B cell (primary cell): ENCODE data around the gene FAM107A. TPM values are rescaled to one million over a fixed set of nuclear protein-coding genes. Genes with fewer than 3 reads are reported as not detected.

ENCODE experiments used
- ATAC-seq: fragments of 200-7000 bp; cut with Tn5 transposase; one replicate; pipeline ENCODE4 v1.10.0; 2021; ENCODE audit warnings: low read depth, mild to moderate bottlenecking, moderate number of reproducible peaks, moderate library complexity
- CTCF ChIA-PET: fragments of 350-600 bp; sonication (Branson Sonifier 250); formaldehyde crosslinking; loops from one replicate; lab custom pipeline; 2021; ENCODE audit warnings: antibody characterized with exemption, inconsistent platforms; lab: Charles Lee
- POLR2A ChIA-PET: fragments of 350-600 bp; sonication (Branson Sonifier 250); formaldehyde crosslinking; loops from one replicate; lab custom pipeline; 2021; ENCODE audit warnings: antibody characterized with exemption; lab: Charles Lee
- DNase-seq: peaks from one replicate; pipeline ENCODE4 v3.0.0; 2013
- H2AFZ ChIP-seq: 2 replicates; pipeline ENCODE4 v1.6.1; 2012; ENCODE audit warnings: mild to moderate bottlenecking, low read depth, low read length; ENCODE audit not compliant: insufficient read depth, poor library complexity, severe bottlenecking
- H3K27ac ChIP-seq, 2 donors: 1 replicate in 1 of 2; 2 replicates in 1 of 2; pipeline ENCODE4 v1.5.1; 2012 to 2013; ENCODE audit warnings: low read length in 2 of 2, mild to moderate bottlenecking in 2 of 2, moderate library complexity in 1 of 2
- H3K27me3 ChIP-seq, 4 experiments: fragments of 200-600 bp in 1 of 4; sonication (generic) in 1 of 4; replicated peaks in 1 of 4; 1 replicate in 2 of 4; 2 replicates in 2 of 4; pipeline versions ENCODE4 v1.6.1 to v1.7.0; 2013 to 2016; ENCODE audit warnings: low read length in 3 of 4, mild to moderate bottlenecking in 2 of 4, mixed read lengths in 1 of 4, moderate library complexity in 1 of 4; ENCODE audit not compliant: insufficient read depth in 4 of 4, control insufficient read depth in 3 of 4; ENCODE audit errors: control extremely low read depth in 1 of 4
- H3K36me3 ChIP-seq, 2 experiments: replicated peaks in 1 of 2; 1 replicate in 1 of 2; 2 replicates in 1 of 2; pipeline versions ENCODE4 v1.6.1 to v1.7.1; 2013; ENCODE audit warnings: low read length in 1 of 2; ENCODE audit not compliant: insufficient read depth in 2 of 2, control insufficient read depth in 1 of 2; ENCODE audit errors: control extremely low read depth in 1 of 2, extremely low read depth in 1 of 2
- H3K4me1 ChIP-seq, 2 donors: fragments of 200-600 bp in 1 of 2; sonication (generic) in 1 of 2; 1 replicate in 1 of 2; 2 replicates in 1 of 2; pipeline versions ENCODE4 v1.5.1 to v1.6.1; 2013 to 2017; ENCODE audit warnings: low read length in 2 of 2; ENCODE audit not compliant: control insufficient read depth in 2 of 2, insufficient read depth in 2 of 2
- H3K4me2 ChIP-seq: replicated peaks from 2 replicates; pipeline ENCODE3; 2012; ENCODE audit warnings: mild to moderate bottlenecking, low read depth, low read length; ENCODE audit not compliant: poor library complexity, severe bottlenecking
- H3K4me3 ChIP-seq, 5 experiments: fragments of 200-600 bp in 1 of 5; sonication (generic) in 1 of 5; 1 replicate in 3 of 5; 2 replicates in 2 of 5; pipeline versions ENCODE4 v1.5.1 to v1.7.0; 2011 to 2016; ENCODE audit warnings: low read length in 4 of 5, mild to moderate bottlenecking in 4 of 5, low read depth in 2 of 5, control low read depth in 1 of 5, moderate library complexity in 1 of 5; ENCODE audit not compliant: insufficient read depth in 1 of 5; ENCODE audit errors: control extremely low read depth in 1 of 5, extremely low read depth in 1 of 5
- H3K79me2 ChIP-seq: fragments of 200-600 bp; sonication (generic); one replicate; pipeline ENCODE4 v1.6.0; 2016; ENCODE audit warnings: low read length; ENCODE audit not compliant: control insufficient read depth, insufficient read depth
- H3K9ac ChIP-seq: fragments of 200-600 bp; sonication (generic); 2 replicates; pipeline ENCODE4 v1.6.1; 2017; ENCODE audit warnings: mild to moderate bottlenecking, low read length, moderate library complexity
- H3K9me3 ChIP-seq, 3 donors: one replicate each; pipeline versions ENCODE4 v1.6.1 to v1.7.1; 2013; ENCODE audit warnings: low read length in 2 of 3; ENCODE audit not compliant: control insufficient read depth in 2 of 3, insufficient read depth in 1 of 3; ENCODE audit errors: control extremely low read depth in 1 of 3
- H4K20me1 ChIP-seq: 2 replicates; pipeline ENCODE4 v1.6.0; 2012; ENCODE audit warnings: mild to moderate bottlenecking, low read length; ENCODE audit not compliant: insufficient read depth, control insufficient read depth, poor library complexity, severe bottlenecking
- H3K27ac Mint-ChIP-seq: one replicate; pipeline ENCODE4 v1.8.0; 2021; ENCODE audit warnings: mixed read lengths
- H3K27me3 Mint-ChIP-seq: one replicate; pipeline ENCODE4 v1.8.0; 2021; ENCODE audit warnings: mixed read lengths
- H3K4me1 Mint-ChIP-seq: one replicate; pipeline ENCODE4 v1.8.0; 2021; ENCODE audit warnings: mixed read lengths
- H3K4me3 Mint-ChIP-seq: one replicate; pipeline ENCODE4 v1.8.0; 2021; ENCODE audit warnings: mixed read lengths
- H3K9me3 Mint-ChIP-seq: one replicate; pipeline ENCODE4 v1.8.0; 2022; ENCODE audit warnings: mixed read lengths; ENCODE audit not compliant: insufficient read depth
- CTCF ChIP-seq: fragments of 200-600 bp; IDR thresholded peaks from one replicate; pipeline ENCODE4 v1.8.0; 2022; ENCODE audit warnings: antibody characterized with exemption, mild to moderate bottlenecking
- EZH2 ChIP-seq: IDR thresholded peaks from 2 replicates; pipeline ENCODE4 v1.6.1; 2012; ENCODE audit warnings: borderline replicate concordance, low read depth, mild to moderate bottlenecking, moderate library complexity, low read length; ENCODE audit not compliant: insufficient read depth, poor library complexity, severe bottlenecking
- WGBS: methylation state at CpG from one replicate; pipeline ENCODE4 v1.1.5; 2013; ENCODE audit warnings: missing lambda C conversion rate; ENCODE audit not compliant: insufficient coverage; 5-methylcytosine and 5-hydroxymethylcytosine counted together
- intact Hi-C: fragments of 100-400 bp; cut with micrococcal nuclease; formaldehyde crosslinking; loops from one replicate; pipeline ENCODE4 v1.10.0; 2022
- polyA plus RNA-seq: library from polyadenylated mRNA; depleted of rRNA; stranded (reverse); fragments of >200 nt; gene quantifications from 2 replicates; pipeline ENCODE4 v1.2.3, GENCODE V29; 2012
- total RNA-seq, 2 donors: library from RNA; stranded (reverse); fragments of 120-200 nt in 1 of 2; gene quantifications; 1 replicate in 1 of 2; 2 replicates in 1 of 2; pipeline versions ENCODE4 v1.2.3 to v1.2.4, GENCODE V29; 2013 to 2022

Gene FAM107A
- total and polyA plus RNA-seq, 2 donors (not counting 1 experiment from before 2014, with no cell fraction given) = not detected

GRCh38 chr3:58613236-58614132 lies 36.3 kb upstream of the FAM107A start:
- no peaks in the 10 kb centered on the region for H4K20me1 ChIP-seq
- H3K4me1 Mint-ChIP-seq = no peaks in the 10 kb centered on the region
- H2AFZ ChIP-seq = no peak overlapping the region
- intact Hi-C loops = no loop called here
- peaks cover 3% of the 10 kb centered on the region for H3K27me3 Mint-ChIP-seq
- TF ChIP-seq EZH2 (no peak), CTCF (no peak)
- no peak for ATAC-seq
- no peak overlapping the region for H3K9ac ChIP-seq
- no peaks in the 10 kb centered on the region for H3K36me3 ChIP-seq
- 84% methylated on average over 7 of the region's 7 CpGs for WGBS
- ChIA-PET CTCF (interaction anchor here (0.8 kb wide), 1 partner anchor 17 kb away, joined by 3 read pairs; no protein-coding TSS in a partner anchor), POLR2A (no interaction called here)
- no peak overlapping the region for H3K4me2 ChIP-seq
- H3K4me1 ChIP-seq = no peaks in the 10 kb centered on the region
- DNase-seq = no peak
- no peak overlapping the region for H3K27ac Mint-ChIP-seq
- H3K9me3 Mint-ChIP-seq = no peaks in the 10 kb centered on the region
- H3K27ac ChIP-seq = no peak overlapping the region
- no peak overlapping the region for H3K4me3 Mint-ChIP-seq
- H3K9me3 ChIP-seq = peaks cover 0 to 4% (median 0%) of the 10 kb centered on the region in 3 donors
- H3K4me3 ChIP-seq = no peak overlapping the region
- H3K27me3 ChIP-seq = peaks cover 0 to 3% (median 0%) of the 10 kb centered on the region in 4 experiments
- no peaks in the 10 kb centered on the region for H3K79me2 ChIP-seq

- Histone ChIP-seq H3K9me3 (peaks cover 0 to 4% (median 0%) of the 10 kb centered on the region in 3 donors), H3K4me3 (no peak overlapping the region), H4K20me1 (no peaks in the 10 kb centered on the region), H3K27me3 (peaks cover 0 to 4% (median 0%) of the 10 kb centered on the region in 4 experiments), H3K4me2 (no peak overlapping the region), H2AFZ (no peak overlapping the region), H3K27ac (no peak overlapping the region), H3K79me2 (no peaks in the 10 kb centered on the region), H3K4me1 (no peaks in the 10 kb centered on the region), H3K9ac (no peak overlapping the region), H3K36me3 (no peaks in the 10 kb centered on the region)
- Mint-ChIP-seq H3K27ac (no peak overlapping the region), H3K4me1 (no peaks in the 10 kb centered on the region), H3K4me3 (no peak overlapping the region), H3K9me3 (no peaks in the 10 kb centered on the region), H3K27me3 (peaks cover 7% of the 10 kb centered on the region)
- DNase-seq (no peak), ATAC-seq (no peak)
- no peak for TF ChIP-seq EZH2
- no peak for TF ChIP-seq CTCF
- intact Hi-C loops = no loop called here
- CTCF ChIA-PET = interaction anchor here (0.8 kb wide), 1 partner anchor 18 kb away, joined by 3 read pairs; no protein-coding TSS in a partner anchor
- POLR2A ChIA-PET = no interaction called here
- 100% methylated on average over 4 of the region's 9 CpGs for WGBS
Observed at GRCh38 chr3:58612830-58613229, 35.6 kb upstream of the FAM107A start.
